GM10266 (cell line): ENCODE data around the gene C3orf70.

Source experiments
- DNase-seq: peaks from one replicate; pipeline ENCODE4 v3.0.0; 2012; ENCODE audit errors: extremely low spot score
- TF ChIP-seq, protein P1 (sequence below): IDR thresholded peaks from 2 replicates; pipeline ENCODE4 v1.5.1; 2012; ENCODE audit warnings: mild to moderate bottlenecking, low read depth; ENCODE audit not compliant: control insufficient read depth, insufficient read depth; ENCODE audit errors: missing control alignments

The C3orf70 gene

DNA sequence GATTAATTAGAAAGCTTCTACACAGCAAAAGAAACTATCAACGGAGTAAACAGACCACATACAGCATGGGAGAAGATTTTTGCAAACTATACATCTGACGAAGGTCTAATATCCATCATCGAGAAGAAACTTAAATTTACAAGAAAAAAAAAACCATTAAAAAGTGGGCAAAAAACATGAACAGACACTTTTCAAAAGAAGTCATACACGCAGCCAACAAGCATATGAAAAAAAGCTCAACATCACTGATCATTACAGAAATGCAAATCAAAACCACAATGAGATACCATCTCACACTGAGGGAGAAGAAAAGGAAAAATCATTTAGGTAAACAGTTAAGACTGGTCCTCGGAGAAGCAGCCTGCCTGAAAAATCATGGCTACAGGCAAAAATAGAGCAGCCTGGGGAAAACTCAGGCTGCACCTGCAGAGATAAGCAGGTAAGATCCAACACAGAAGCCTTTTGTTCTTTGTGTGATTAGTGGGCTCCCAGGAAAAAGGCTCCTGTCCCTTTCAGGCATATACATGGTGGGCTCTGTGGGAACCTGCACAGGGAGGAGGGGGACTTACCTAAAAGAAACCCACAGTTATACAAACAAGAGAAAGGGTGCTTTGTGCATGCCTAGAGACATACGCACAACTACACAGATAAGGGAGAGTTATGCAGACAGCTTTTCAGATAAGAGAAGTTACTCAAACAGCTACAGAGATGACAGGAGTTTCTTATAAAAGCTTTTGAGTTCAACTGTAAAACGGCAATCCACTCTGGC is 49.3 kb downstream of the C3orf70 start:
- DNase-seq, result no peak
- TF ChIP-seq, protein P1, sequence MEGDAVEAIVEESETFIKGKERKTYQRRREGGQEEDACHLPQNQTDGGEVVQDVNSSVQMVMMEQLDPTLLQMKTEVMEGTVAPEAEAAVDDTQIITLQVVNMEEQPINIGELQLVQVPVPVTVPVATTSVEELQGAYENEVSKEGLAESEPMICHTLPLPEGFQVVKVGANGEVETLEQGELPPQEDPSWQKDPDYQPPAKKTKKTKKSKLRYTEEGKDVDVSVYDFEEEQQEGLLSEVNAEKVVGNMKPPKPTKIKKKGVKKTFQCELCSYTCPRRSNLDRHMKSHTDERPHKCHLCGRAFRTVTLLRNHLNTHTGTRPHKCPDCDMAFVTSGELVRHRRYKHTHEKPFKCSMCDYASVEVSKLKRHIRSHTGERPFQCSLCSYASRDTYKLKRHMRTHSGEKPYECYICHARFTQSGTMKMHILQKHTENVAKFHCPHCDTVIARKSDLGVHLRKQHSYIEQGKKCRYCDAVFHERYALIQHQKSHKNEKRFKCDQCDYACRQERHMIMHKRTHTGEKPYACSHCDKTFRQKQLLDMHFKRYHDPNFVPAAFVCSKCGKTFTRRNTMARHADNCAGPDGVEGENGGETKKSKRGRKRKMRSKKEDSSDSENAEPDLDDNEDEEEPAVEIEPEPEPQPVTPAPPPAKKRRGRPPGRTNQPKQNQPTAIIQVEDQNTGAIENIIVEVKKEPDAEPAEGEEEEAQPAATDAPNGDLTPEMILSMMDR, result no peak

DNA sequence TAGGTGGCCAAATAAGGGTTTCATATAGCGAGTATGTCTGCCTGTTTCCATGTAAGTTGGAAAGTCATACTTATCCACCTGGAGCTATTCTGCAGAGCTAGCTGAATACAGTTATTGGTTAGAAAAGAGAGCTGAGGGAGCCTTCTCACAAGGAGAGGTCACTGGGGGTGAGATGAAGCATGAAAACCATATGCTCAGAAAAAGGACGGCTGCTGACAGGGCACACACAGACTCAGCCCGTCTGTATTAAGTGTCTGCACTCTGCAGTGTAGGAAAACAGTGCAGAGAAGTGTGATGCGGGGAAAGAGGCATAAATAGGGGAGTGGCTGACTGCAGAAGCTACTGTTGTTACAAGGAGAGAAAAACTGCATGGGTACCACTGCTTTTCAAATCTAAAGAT is 58.2 kb downstream of the C3orf70 start:
- TF ChIP-seq, protein P1, result no peak
- DNase-seq, result no peak

DNA sequence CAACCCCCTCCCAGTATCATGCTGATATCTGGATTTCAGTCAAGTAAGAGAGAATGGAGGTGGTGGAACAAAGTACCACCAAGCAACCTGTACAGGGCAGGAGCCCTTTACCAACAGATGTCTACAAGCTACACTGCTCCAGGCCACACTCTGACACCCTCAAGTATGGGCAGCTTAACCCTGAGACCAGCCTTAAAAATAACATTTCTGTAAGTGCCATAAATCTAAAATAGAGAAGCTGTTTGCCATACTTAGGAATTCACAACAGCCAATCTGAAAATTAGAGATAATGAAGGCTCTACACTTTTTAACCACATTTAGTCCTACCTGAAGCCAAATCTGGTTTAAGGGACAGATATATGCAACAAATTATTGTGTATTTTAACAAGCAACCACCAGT is 59.7 kb downstream of the C3orf70 start:
- DNase-seq, result no peak
- TF ChIP-seq, protein P1, result no peak

DNA sequence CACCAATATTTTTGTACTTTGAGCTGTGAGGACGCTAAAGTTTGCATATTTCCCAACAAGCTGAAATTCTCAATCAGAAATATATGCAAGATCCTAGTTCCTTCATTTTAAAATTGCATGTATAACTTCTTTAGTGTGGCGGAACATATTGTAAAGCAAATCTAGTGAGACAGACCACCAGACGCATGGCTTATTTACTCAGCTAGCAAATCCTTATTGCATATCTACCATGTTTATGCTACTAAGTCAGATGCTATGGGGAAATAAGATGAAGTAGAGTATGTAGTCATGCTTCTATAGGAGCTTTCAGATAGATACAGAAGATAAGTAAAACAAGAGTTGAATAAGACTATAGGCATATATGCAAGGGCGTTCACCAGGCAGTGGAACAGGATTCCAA is 62.0 kb downstream of the C3orf70 start:
- TF ChIP-seq, protein P1, result no peak
- DNase-seq, result no peak

DNA sequence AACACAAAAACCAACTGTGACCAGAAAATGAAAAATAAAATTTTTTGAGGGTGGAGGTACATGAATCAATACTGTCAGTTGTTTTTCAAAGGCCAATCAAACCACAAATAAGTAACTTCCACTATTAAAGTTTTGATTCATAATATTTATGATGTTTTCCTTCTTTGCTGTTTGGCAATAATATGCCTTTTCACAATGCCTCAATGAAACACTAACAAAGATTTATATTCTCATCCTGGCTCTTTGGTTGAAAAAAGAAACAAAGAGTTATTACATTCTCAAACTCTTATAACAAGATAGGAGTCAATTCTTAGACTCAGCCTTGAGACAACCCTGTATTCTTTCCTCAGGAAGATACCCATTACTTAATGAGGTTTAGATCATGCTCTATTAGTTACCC is 63.1 kb downstream of the C3orf70 start:
- no peak for DNase-seq
- TF ChIP-seq, protein P1, result no peak

DNA sequence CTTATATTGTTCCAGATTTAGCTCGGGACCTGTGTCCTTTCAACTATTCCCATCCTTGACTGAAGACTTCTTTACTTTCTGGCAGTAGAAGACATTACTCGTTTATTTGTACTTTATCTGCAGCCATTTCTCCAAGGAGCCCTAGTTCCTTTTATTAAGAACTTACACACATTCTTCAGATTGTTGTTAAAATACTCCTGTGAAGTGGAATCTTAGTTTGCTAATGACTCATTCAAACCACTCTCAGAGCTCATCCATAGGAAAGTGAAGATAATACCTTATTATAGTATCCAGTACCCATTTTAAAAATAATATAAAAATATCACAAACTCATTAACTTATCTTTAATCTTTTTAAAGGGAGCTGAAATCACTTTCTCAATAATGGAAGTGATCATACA is 63.5 kb downstream of the C3orf70 start:
- TF ChIP-seq, protein P1, result no peak
- no peak for DNase-seq

DNA sequence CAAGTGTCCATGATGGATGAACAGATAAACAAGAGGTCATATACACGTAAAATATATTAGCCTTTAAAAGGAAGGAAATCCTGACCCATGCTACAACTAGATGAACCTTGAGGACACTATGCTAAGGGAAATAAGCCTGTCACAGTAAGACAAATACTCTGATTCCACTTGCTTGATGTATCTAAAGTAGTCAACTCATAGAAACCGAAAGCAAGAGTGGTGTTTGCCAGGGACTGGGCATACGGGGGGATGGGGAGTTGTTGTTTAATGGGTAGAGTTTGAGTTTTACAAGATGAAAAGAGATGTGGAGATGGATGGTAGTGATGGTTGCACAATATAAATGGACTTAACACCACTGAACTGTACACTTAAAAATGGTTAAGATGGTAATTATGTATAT is 65.4 kb downstream of the C3orf70 start:
- TF ChIP-seq, protein P1, result no peak
- no peak for DNase-seq
